ENCODE results near the gene CNTLN. TPM values are rescaled to one million over a fixed set of nuclear protein-coding genes. Genes with fewer than 3 reads are reported as not detected.

The CNTLN gene
- total RNA-seq, 1 donor from 2014 or later = 4.2 TPM

GRCh38 chr9:17535176-17535575 lies 400.3 kb downstream of the CNTLN start:
- DNase-seq (no peak), ATAC-seq (no peak)
- intact Hi-C loops (cut with micrococcal nuclease) = no loop called here

- DNase-seq (no peak), ATAC-seq (no peak)
- intact Hi-C loops (cut with micrococcal nuclease) = no loop called here
Measured at GRCh38 chr9:17536027-17536426, 401.2 kb downstream of the CNTLN start.

- DNase-seq (no peak), ATAC-seq (no peak)
- intact Hi-C loops (cut with micrococcal nuclease) = no loop called here
Measured at GRCh38 chr9:17551023-17551422, 416.2 kb downstream of the CNTLN start.
